ENCODE results near the gene SLC27A3.

SLC27A3 gene, protein sequence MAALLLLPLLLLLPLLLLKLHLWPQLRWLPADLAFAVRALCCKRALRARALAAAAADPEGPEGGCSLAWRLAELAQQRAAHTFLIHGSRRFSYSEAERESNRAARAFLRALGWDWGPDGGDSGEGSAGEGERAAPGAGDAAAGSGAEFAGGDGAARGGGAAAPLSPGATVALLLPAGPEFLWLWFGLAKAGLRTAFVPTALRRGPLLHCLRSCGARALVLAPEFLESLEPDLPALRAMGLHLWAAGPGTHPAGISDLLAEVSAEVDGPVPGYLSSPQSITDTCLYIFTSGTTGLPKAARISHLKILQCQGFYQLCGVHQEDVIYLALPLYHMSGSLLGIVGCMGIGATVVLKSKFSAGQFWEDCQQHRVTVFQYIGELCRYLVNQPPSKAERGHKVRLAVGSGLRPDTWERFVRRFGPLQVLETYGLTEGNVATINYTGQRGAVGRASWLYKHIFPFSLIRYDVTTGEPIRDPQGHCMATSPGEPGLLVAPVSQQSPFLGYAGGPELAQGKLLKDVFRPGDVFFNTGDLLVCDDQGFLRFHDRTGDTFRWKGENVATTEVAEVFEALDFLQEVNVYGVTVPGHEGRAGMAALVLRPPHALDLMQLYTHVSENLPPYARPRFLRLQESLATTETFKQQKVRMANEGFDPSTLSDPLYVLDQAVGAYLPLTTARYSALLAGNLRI

GRCh38 chr1:153774780-153775457, at the start of gene SLC27A3:
SLC27A3 (plus strand) TSS chr1:153775407; CDS start chr1:153775498, 91 bp downstream.
- TF ChIP-seq EP300 (IDR thresholded peaks at IDR 0.05; ENCODE audit: borderline replicate concordance) (no peak), USF1 (IDR thresholded peaks at IDR 0.05) (no peak), TAF1 (IDR thresholded peaks at IDR 0.05; ENCODE audit: low read depth) (0 out of 2 replicates have a peak, but pooled peaks have one; percentile 21), TEAD4 (IDR thresholded peaks at IDR 0.05) (no peak), RAD21 (IDR thresholded peaks at IDR 0.05; ENCODE audit: low read depth) (no peak), CREB1 (IDR thresholded peaks at IDR 0.05; ENCODE audit: low read depth) (no peak), TCF12 (IDR thresholded peaks at IDR 0.05; ENCODE audit: low read depth) (peak; percentile 20; the same call in 1 of the 2 replicates), ZBTB7A (IDR thresholded peaks at IDR 0.05; ENCODE audit: low read depth) (peak; percentile 6; the same call in 1 of the 2 replicates), FOXM1 (IDR thresholded peaks at IDR 0.05; ENCODE audit: borderline replicate concordance, low read depth) (no peak), YY1 (IDR thresholded peaks at IDR 0.05; ENCODE audit: low read depth) (no peak), MAX (IDR thresholded peaks at IDR 0.05) (no peak; the same call in 1 of the 2 replicates), NFIC (IDR thresholded peaks at IDR 0.05) (no peak), EGR1 (IDR thresholded peaks at IDR 0.05) (no peak), CEBPB (IDR thresholded peaks at IDR 0.05) (no peak)
- TF ChIP-seq, protein P1, sequence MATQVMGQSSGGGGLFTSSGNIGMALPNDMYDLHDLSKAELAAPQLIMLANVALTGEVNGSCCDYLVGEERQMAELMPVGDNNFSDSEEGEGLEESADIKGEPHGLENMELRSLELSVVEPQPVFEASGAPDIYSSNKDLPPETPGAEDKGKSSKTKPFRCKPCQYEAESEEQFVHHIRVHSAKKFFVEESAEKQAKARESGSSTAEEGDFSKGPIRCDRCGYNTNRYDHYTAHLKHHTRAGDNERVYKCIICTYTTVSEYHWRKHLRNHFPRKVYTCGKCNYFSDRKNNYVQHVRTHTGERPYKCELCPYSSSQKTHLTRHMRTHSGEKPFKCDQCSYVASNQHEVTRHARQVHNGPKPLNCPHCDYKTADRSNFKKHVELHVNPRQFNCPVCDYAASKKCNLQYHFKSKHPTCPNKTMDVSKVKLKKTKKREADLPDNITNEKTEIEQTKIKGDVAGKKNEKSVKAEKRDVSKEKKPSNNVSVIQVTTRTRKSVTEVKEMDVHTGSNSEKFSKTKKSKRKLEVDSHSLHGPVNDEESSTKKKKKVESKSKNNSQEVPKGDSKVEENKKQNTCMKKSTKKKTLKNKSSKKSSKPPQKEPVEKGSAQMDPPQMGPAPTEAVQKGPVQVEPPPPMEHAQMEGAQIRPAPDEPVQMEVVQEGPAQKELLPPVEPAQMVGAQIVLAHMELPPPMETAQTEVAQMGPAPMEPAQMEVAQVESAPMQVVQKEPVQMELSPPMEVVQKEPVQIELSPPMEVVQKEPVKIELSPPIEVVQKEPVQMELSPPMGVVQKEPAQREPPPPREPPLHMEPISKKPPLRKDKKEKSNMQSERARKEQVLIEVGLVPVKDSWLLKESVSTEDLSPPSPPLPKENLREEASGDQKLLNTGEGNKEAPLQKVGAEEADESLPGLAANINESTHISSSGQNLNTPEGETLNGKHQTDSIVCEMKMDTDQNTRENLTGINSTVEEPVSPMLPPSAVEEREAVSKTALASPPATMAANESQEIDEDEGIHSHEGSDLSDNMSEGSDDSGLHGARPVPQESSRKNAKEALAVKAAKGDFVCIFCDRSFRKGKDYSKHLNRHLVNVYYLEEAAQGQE (IDR thresholded peaks at IDR 0.05; ENCODE audit: low read depth) = no peak

GRCh38 chr1:153727463-153728304, 47.5 kb upstream of the SLC27A3 start, which contains the start of gene INTS3:
INTS3 (plus strand) TSS chr1:153728050; CDS start chr1:153728635, 585 bp downstream.
- no peak for TF ChIP-seq FOXM1 (IDR thresholded peaks at IDR 0.05; ENCODE audit: borderline replicate concordance, low read depth)
- peak; percentile 96 for TF ChIP-seq MAX (IDR thresholded peaks at IDR 0.05)
- TF ChIP-seq USF1 (IDR thresholded peaks at IDR 0.05) = no peak
- peak; percentile 16; the same call in 1 of the 2 replicates for TF ChIP-seq TCF12 (IDR thresholded peaks at IDR 0.05; ENCODE audit: low read depth)
- TF ChIP-seq TAF1 (IDR thresholded peaks at IDR 0.05; ENCODE audit: low read depth) = peak; percentile 87
- TF ChIP-seq CEBPB (IDR thresholded peaks at IDR 0.05) = no peak
- 0 out of 2 replicates have a peak, but pooled peaks have one; percentile 41 for TF ChIP-seq CREB1 (IDR thresholded peaks at IDR 0.05; ENCODE audit: low read depth)
- no peak for TF ChIP-seq EGR1 (IDR thresholded peaks at IDR 0.05)
- TF ChIP-seq, protein P1 (IDR thresholded peaks at IDR 0.05; ENCODE audit: low read depth) = no peak
- TF ChIP-seq YY1 (IDR thresholded peaks at IDR 0.05; ENCODE audit: low read depth) = peak; percentile 90
- no peak for TF ChIP-seq RAD21 (IDR thresholded peaks at IDR 0.05; ENCODE audit: low read depth)
- TF ChIP-seq TEAD4 (IDR thresholded peaks at IDR 0.05) = no peak
- TF ChIP-seq EP300 (IDR thresholded peaks at IDR 0.05; ENCODE audit: borderline replicate concordance) = no peak; the same call in 1 of the 2 replicates

DNA sequence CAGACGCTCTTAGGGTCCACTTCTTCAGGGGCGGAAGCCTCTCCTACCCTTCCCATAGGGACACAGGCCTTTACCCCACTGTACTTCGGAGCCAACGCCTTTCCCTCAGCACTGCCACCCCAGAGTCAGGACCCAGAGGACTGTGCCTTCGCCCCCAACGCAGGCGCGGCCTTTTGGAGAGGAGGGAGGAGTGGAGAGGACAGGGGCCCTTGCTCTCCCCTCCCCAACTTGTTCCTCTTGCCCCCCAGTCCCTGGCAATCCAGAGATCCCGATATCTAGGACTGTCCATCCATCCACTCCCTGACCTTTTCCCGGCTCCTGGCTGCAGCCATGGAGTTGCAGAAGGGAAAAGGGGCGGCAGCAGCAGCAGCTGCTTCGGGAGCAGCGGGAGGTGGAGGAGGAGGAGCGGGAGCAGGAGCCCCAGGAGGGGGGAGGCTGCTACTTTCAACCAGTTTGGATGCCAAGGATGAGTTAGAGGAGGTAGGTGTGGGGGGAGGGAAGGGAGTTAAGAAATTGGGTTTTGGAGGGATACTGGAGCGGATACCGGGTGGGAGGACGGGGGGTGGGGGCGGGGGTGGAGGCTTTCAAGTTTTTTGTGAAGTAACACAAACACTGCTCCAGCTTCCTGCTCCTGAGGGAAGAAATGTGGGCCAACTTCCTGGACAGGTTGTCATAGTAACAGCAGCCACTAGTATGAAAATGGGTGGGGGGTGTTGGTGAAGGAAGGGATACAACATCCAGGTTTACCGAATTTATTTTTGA, 46.7 kb upstream of the SLC27A3 start:
- no peak for TF ChIP-seq CEBPB (IDR thresholded peaks at IDR 0.05)
- TF ChIP-seq EP300 (IDR thresholded peaks at IDR 0.05; ENCODE audit: borderline replicate concordance) = no peak
- TF ChIP-seq CREB1 (IDR thresholded peaks at IDR 0.05; ENCODE audit: low read depth) = no peak
- no peak for TF ChIP-seq NFIC (IDR thresholded peaks at IDR 0.05)
- TF ChIP-seq USF1 (IDR thresholded peaks at IDR 0.05) = no peak
- no peak for TF ChIP-seq TEAD4 (IDR thresholded peaks at IDR 0.05)

Measured in Ishikawa (cell line).